Activated CD8-positive, alpha-beta T cell treated with anti-CD3 and anti-CD28 coated beads, Interleukin-2, amount 10 ng/mL, durations not matched to agents 7 days and 5 days (primary cell): ENCODE data around the gene GAREM2. TPM values are rescaled to one million over a fixed set of nuclear protein-coding genes. Genes with fewer than 3 reads are reported as not detected.

Experiments used
- ATAC-seq: fragments of 150-1000 bp; cut with Tn5 transposase; one replicate; pipeline ENCODE4 v1.10.0; 2021; ENCODE audit warnings: moderate library complexity
- CTCF ChIA-PET: fragments of 350-600 bp; sonication (Branson Sonifier 250); formaldehyde crosslinking; loops from one replicate; lab custom pipeline; 2021; ENCODE audit warnings: antibody characterized with exemption; lab: Charles Lee
- POLR2A ChIA-PET: fragments of 350-600 bp; sonication (Branson Sonifier 250); formaldehyde crosslinking; loops from one replicate; lab custom pipeline; 2021; ENCODE audit warnings: antibody characterized with exemption; lab: Charles Lee
- DNase-seq: peaks from one replicate; pipeline ENCODE4 v3.0.0-alpha.2; 2020
- H3K27ac Mint-ChIP-seq: one replicate; pipeline ENCODE4 v1.8.0; 2021; ENCODE audit warnings: mild to moderate bottlenecking, mixed read lengths
- H3K27me3 Mint-ChIP-seq: one replicate; pipeline ENCODE4 v1.8.0; 2021; ENCODE audit warnings: low read depth, mixed read lengths
- H3K36me3 Mint-ChIP-seq: one replicate; pipeline ENCODE4 v1.8.0; 2021; ENCODE audit warnings: low read depth, mixed read lengths
- H3K4me1 Mint-ChIP-seq: one replicate; pipeline ENCODE4 v1.8.0; 2021; ENCODE audit warnings: low read depth, mixed read lengths
- H3K4me3 Mint-ChIP-seq: one replicate; pipeline ENCODE4 v1.8.0; 2021; ENCODE audit warnings: mild to moderate bottlenecking, mixed read lengths
- H3K9me3 Mint-ChIP-seq: one replicate; pipeline ENCODE4 v1.8.0; 2022; ENCODE audit warnings: mixed read lengths; ENCODE audit not compliant: insufficient read depth
- total RNA-seq, 2 experiments: library from RNA; stranded (reverse); gene quantifications; one replicate each; pipeline ENCODE4 v1.2.3, GENCODE V29; 2021

Gene GAREM2
- total RNA-seq = 1 to 10 TPM; 2.8 to 5.5 TPM

DNA sequence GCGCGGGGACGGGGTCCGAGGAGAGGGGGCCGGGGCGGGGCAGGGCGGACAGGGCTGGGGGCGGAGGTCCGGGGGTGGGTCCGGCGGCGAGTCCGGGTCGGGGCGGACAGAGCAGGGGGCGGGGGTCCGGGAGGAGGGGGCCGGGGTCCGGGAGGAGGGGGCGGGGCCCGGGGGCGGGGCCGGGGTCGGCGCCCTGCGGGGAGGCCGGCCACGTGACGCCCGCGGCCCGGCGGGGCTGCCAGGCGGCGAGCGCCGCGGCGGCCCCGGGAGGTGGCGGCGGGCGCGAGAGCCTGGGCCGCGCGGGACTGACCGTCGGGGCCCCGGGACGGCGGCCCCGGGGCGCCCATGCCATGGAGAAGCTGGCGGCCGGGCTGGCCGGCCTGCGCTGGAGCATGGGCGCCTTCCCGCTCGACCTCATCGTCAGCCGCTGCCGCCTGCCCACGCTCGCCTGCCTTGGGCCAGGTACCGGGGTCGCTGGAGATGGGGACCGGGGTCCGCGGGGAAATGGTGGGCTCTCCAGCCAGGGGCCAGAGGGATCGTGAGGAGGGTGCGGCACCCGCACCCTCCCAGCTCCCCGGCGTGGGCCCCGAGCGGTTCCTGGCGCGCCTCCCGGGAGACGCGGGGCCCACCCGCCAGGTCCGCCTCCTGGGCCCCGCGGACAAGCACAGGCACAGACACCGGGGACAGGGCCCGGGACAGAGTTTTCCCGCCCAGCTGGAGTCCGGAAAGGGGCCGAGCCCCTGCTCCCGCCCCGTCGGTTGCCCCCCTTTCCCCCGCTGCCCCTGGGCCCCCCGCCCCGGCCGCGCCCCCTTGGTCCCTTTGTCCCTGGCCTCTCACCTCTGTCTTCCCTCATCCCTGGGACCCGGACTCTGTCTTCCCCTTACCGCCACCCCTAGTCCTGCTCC, at the start of gene GAREM2:
Gene GAREM2 (plus strand): TSS at position 218 of the 905 bp plus-strand sequence. CDS start 133 bp downstream, at position 351.
- H3K27me3 Mint-ChIP-seq = peaks cover 37% of the 10 kb centered on the region
- ChIA-PET CTCF (interaction anchor here (2.1 kb wide), 1 partner anchor 12 kb away, joined by 4 read pairs; no protein-coding TSS in a partner anchor), POLR2A (no interaction called here)
- H3K4me1 Mint-ChIP-seq = peaks cover 13% of the 10 kb centered on the region
- H3K36me3 Mint-ChIP-seq = no peaks in the 10 kb centered on the region
- H3K4me3 Mint-ChIP-seq = peak within 1 kb of the TSS; percentile 67
- H3K27ac Mint-ChIP-seq = no peak within 1 kb of the TSS
- ATAC-seq = peak; percentile 38
- DNase-seq = no peak
- H3K9me3 Mint-ChIP-seq = no peaks in the 10 kb centered on the region

DNA sequence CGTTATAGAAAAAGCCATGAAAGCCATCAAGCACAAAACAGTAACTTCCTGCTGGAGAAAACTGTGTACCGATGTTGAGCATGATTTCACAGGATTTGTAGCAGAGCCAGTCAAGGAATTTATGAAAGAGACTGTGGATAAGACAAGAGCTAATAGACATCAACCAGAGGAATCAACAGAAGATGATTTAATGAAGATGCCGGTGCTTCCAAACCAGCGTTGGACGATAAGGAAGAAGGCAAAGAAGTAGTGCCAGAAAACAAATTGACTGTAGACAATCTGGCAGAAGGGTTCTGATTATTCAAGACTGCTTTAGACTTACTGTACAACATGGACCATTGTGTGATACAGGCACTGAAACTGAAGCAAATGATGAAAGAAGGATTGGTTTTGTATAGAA, 49.5 kb upstream of the GAREM2 start:
- DNase-seq (no peak), ATAC-seq (no peak)
- ChIA-PET POLR2A (no interaction called here), CTCF (interaction anchor here (2.2 kb wide), 1 partner anchor 35 kb away, joined by 6 read pairs; no protein-coding TSS in a partner anchor)
- Mint-ChIP-seq H3K9me3 (no peaks in the 10 kb centered on the region), H3K36me3 (peaks cover 14% of the 10 kb centered on the region), H3K4me1 (peaks cover 2% of the 10 kb centered on the region), H3K4me3 (no peak overlapping the region), H3K27ac (no peak overlapping the region), H3K27me3 (no peaks in the 10 kb centered on the region)

- CTCF ChIA-PET = interaction anchor here (0.8 kb wide), 1 partner anchor 39 kb away, joined by 4 read pairs; no protein-coding TSS in a partner anchor
- POLR2A ChIA-PET = interaction anchor here (0.6 kb wide), 1 partner anchor 149 kb away, joined by 3 read pairs; no protein-coding TSS in a partner anchor
- DNase-seq (no peak), ATAC-seq (no peak)
- H3K4me3 Mint-ChIP-seq = no peak overlapping the region
- H3K36me3 Mint-ChIP-seq = peaks cover 21% of the 10 kb centered on the region
- H3K27me3 Mint-ChIP-seq = no peaks in the 10 kb centered on the region
- H3K27ac Mint-ChIP-seq = no peak overlapping the region
- H3K9me3 Mint-ChIP-seq = no peaks in the 10 kb centered on the region
- H3K4me1 Mint-ChIP-seq = peaks cover 15% of the 10 kb centered on the region
Observed at GRCh38 chr2:26126074-26126473, 46.8 kb upstream of the GAREM2 start.

DNA sequence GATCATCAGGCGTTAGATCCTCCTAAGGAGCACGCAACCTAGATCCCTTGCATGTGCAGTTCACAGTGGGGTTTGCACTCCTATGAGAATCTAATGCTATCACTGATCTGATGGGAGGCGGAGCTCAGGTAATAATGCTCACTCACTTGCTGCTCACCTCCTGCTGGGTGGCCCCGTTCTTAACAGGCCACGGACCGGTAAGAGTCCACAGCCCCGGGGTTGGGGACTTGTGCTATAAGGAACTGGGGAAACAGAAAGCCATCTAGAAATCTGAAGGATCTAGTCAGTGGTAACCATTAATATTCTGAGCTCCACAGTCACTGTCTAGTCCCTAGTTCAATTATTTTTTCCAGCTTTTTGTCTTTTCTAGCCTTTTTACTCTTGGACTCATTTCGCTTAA, 44.7 kb upstream of the GAREM2 start:
- Mint-ChIP-seq H3K4me1 (peaks cover 16% of the 10 kb centered on the region), H3K9me3 (no peaks in the 10 kb centered on the region), H3K27me3 (no peaks in the 10 kb centered on the region), H3K4me3 (no peak overlapping the region), H3K36me3 (peaks cover 21% of the 10 kb centered on the region), H3K27ac (no peak overlapping the region)
- CTCF ChIA-PET = no interaction called here
- ATAC-seq (no peak), DNase-seq (no peak)
- POLR2A ChIA-PET = interaction anchor here (0.6 kb wide), 1 partner anchor 91 kb away, joined by 5 read pairs; no protein-coding TSS in a partner anchor

- peaks cover 28% of the 10 kb centered on the region for H3K36me3 Mint-ChIP-seq
- peak; percentile 55 for ATAC-seq
- no peaks in the 10 kb centered on the region for H3K27me3 Mint-ChIP-seq
- ChIA-PET POLR2A (no interaction called here), CTCF (interaction anchor here (0.6 to 1.9 kb wide), 2 partner anchors 40 to 139 kb away, joined by 4 to 7 read pairs; no protein-coding TSS in a partner anchor)
- no peaks in the 10 kb centered on the region for H3K9me3 Mint-ChIP-seq
- no peak for DNase-seq
- no peak overlapping the region for H3K4me3 Mint-ChIP-seq
- peaks cover 14% of the 10 kb centered on the region for H3K4me1 Mint-ChIP-seq
- no peak overlapping the region for H3K27ac Mint-ChIP-seq
Observed at GRCh38 chr2:26130763-26131162, 42.1 kb upstream of the GAREM2 start.

- no peak overlapping the region for H3K27ac Mint-ChIP-seq
- no peak for ATAC-seq
- POLR2A ChIA-PET = no interaction called here
Observed at GRCh38 chr2:26136451-26136850, 36.4 kb upstream of the GAREM2 start.

DNA sequence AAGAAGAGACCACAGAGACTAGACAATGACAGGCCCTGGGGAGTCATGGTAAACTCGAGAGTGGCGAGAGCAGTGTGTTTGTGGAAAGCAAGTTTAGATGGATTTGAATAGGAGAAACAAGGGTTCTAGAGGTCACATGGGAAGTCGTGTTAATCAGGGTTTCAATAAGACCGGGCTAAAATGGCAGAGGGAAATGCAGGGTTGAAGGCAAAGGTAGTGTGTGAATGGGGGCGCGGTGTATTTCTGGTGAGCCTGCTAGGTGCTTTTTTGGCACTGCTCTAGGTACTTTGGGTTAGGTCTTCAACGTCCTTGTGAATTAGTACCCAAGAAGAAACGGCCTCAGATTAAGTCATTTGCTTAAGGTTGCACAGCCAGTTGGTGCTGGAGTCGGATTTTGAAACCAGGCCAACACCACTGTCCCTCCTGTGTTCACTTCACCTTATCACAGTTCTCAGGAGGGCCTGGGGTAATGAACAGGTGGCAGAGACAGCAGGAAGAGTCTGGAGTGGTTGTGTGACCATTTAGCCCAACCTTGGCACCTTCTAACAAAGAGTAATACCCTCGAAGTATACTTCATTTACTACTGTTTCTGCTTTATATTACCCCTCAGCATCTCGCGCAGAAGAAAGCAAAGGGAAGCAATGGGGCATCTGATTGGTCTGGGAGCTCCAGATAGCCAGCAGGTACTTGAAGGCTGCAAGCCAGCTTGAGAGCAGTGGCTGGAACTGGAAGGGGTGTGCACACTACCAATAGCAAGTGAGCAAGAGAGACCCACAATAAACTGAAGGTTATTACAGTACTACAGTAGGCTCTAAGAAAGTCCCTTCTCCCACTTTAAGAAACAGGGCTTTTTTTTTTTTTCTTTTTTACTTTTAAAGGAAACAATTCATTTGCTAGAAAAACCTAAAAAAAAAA, 33.4 kb upstream of the GAREM2 start:
- Mint-ChIP-seq H3K4me3 (no peak overlapping the region), H3K36me3 (peaks cover 18% of the 10 kb centered on the region), H3K9me3 (no peaks in the 10 kb centered on the region), H3K27me3 (no peaks in the 10 kb centered on the region), H3K27ac (no peak overlapping the region), H3K4me1 (no peaks in the 10 kb centered on the region)
- CTCF ChIA-PET = interaction anchor here (2.1 to 10.6 kb wide), 2 partner anchors 150 to 189 kb away, joined by 5 to 81 read pairs; no protein-coding TSS in a partner anchor
- POLR2A ChIA-PET = no interaction called here
- ATAC-seq (no peak), DNase-seq (no peak)

More at GRCh38 chr2:26136451-26136850, 36.4 kb upstream of the GAREM2 start:
- Mint-ChIP-seq H3K4me3 (no peak overlapping the region), H3K9me3 (no peaks in the 10 kb centered on the region), H3K27me3 (no peaks in the 10 kb centered on the region), H3K4me1 (no peaks in the 10 kb centered on the region), H3K36me3 (peaks cover 23% of the 10 kb centered on the region)
- CTCF ChIA-PET = interaction anchor here (1.0 to 1.2 kb wide), 2 partner anchors 49 to 145 kb away, joined by 4 to 10 read pairs; no protein-coding TSS in a partner anchor
- no peak for DNase-seq

GRCh38 chr2:26141145-26141769, 31.6 kb upstream of the GAREM2 start:
- Mint-ChIP-seq H3K36me3 (peaks cover 10% of the 10 kb centered on the region), H3K4me1 (peaks cover 2% of the 10 kb centered on the region), H3K9me3 (no peaks in the 10 kb centered on the region), H3K27me3 (no peaks in the 10 kb centered on the region), H3K27ac (no peak overlapping the region), H3K4me3 (no peak overlapping the region)
- no peak for DNase-seq
- ChIA-PET CTCF (interaction anchor here (1.6 to 10.6 kb wide), 3 partner anchors 53 to 190 kb away, joined by 5 to 81 read pairs (median 6); no protein-coding TSS in a partner anchor), POLR2A (no interaction called here)
- ATAC-seq = no peak

GRCh38 chr2:26144031-26144430, 28.9 kb upstream of the GAREM2 start:
- Mint-ChIP-seq H3K9me3 (no peaks in the 10 kb centered on the region), H3K4me1 (peaks cover 2% of the 10 kb centered on the region), H3K27ac (no peak overlapping the region), H3K27me3 (peaks cover 4% of the 10 kb centered on the region), H3K4me3 (no peak overlapping the region), H3K36me3 (no peaks in the 10 kb centered on the region)
- CTCF ChIA-PET = interaction anchor here (0.9 to 10.6 kb wide), 6 partner anchors 56 to 291 kb away, joined by 3 to 81 read pairs (median 12); no protein-coding TSS in a partner anchor
- DNase-seq (no peak), ATAC-seq (no peak)
- POLR2A ChIA-PET = no interaction called here

GRCh38 chr2:26144953-26145680, 27.8 kb upstream of the GAREM2 start:
- peak; percentile 78 for DNase-seq
- Mint-ChIP-seq H3K9me3 (no peaks in the 10 kb centered on the region), H3K27me3 (peaks cover 10% of the 10 kb centered on the region), H3K4me3 (no peak overlapping the region), H3K27ac (no peak overlapping the region), H3K4me1 (peaks cover 2% of the 10 kb centered on the region), H3K36me3 (no peaks in the 10 kb centered on the region)
- CTCF ChIA-PET = interaction anchor here (0.6 to 10.6 kb wide), 18 partner anchors 40 to 537 kb away, joined by 3 to 81 read pairs (median 3); partner anchors contain the start of gene KIF3C
- peak; percentile 68 for ATAC-seq
- POLR2A ChIA-PET = no interaction called here
